GM21447 (cell line): ENCODE measurements around the gene DDR2.

ENCODE experiments used
- ATAC-seq: cut with Tn5 transposase; IDR thresholded peaks from one replicate; pipeline ENCODE4 v1.9.1; 2021; ENCODE audit not compliant: unreplicated experiment

DDR2 gene

GRCh38 chr1:162694911-162695310 lies 62.6 kb downstream of the DDR2 start:
- ATAC-seq: no peak

DNA sequence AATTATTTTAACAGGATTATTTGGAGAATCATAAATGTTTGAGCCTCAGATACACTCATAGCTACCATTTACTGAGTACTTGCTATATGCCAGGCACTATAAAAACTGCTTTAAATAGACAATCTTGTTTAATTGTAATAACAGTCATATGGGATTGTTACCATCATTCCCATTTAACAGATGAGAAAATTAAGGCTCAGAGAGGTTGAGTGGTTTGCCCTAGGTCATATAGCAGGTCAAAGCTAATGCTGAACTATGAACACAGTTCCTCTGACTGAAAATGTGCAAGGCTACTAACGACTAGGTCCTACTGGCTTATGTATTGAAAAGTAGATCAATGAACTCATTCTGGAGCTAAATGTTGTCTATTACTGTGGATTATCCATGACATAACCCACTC lies 63.4 kb downstream of the DDR2 start:
- ATAC-seq: no peak

DNA sequence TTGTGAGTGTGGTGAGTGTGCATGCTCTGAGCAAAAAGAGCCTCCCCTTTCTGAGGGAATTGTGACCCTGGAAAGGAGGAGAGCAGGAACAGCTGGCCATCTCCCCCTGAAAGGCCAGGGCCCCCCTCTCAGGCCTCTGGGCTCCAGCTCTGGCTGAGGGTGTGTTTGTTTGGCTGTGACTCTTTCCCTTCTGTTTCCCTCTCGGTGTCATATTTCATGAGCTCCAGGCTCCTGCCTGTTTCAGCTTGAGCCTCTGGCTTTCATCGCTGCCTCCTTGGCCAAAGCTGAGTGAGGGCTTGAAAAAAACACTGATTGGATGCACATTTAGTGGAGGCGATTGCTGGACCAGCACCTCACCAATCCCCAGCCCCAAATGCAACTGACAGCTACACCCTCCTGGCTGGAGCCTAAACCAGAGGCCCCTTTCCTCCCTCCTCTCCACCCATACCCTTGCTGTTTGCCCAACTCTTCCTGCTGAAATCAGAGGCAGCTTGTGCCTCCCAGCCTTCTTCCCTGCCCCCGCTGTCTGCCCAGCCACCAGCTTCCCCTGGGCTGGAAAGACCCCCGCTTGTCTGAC lies 64.1 kb downstream of the DDR2 start:
- ATAC-seq: no peak

GRCh38 chr1:162697140-162697895 lies 65.1 kb downstream of the DDR2 start:
- no peak for ATAC-seq

DNA sequence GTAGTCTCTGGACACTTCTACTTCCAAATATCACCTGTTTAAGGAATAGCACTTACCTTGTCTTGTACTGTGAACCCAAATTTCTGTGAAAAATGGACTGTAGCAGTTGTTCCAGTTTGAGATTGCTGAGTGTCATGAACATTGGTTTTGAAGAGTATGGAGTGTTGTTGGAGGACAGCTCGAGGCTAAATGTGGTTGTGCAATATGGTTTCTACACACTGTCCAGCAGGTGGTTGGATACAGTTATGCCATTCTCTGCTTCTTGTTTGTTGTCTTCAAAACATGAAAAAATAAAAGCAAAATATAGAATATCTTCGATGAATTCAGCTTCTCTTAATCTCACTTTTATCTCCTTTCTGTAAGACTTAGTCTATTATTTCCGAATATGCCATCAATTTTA lies 67.1 kb downstream of the DDR2 start:
- no peak for ATAC-seq

- ATAC-seq: no peak
These were observed 67.9 kb downstream of the DDR2 start for GRCh38 chr1:162700131-162700530.

GRCh38 chr1:162701286-162701685 lies 69.0 kb downstream of the DDR2 start:
- no peak for ATAC-seq

DNA sequence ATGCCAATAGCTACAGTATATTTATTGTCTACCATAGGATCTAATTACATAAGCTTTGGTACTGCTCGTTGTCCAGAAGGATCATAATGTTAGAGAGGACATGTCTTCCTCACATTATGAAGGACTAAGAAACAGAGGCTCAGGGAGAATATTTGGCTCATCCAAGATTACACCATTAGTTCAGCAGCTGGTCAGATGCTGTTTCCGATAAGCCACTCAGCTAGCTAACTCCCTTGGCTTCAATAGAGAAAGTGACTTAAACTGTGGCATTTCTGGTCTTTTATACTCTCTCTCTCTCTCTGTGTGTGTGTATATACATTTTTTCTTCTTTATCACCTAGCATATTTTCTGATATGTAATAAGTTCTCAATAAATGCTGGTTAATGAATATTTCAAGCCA lies 70.4 kb downstream of the DDR2 start:
- no peak for ATAC-seq

GRCh38 chr1:162703708-162704107 lies 71.4 kb downstream of the DDR2 start:
- no peak for ATAC-seq

DNA sequence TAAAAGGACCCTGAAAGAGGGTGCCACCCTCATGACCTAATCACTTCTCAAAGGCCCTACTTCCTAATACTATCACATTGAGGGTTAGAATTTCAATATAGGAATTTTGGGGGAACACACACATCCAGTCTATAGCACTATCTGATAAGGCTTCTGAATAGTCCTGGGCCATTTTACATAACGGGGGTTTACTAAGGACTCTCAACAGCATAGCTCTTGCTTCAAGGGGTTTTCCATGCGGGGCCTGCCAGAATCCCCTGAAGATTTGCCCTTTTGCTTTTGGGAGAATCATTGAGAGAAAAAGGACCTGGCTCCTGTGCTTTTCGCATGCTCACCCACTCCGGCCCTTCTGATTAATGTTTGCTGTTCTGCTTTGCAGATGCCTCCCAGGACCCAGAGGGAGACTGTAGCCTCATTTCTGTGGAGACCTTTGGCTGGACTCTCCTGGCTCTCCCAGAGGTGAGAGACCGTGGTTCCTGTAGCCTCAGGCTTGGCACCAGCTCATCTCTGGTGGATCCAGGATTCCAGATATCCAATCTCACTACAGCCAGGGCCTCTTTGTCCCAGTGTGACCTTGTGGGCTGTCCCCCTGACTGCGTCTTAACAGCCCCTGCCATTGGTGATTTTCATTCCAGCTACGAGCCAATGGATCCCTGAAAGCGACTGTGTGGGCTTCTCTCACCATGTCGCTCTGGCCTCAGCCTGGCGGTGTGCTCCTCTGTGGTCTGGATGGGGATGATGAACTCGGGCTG lies 72.6 kb downstream of the DDR2 start:
- ATAC-seq: no peak

DNA sequence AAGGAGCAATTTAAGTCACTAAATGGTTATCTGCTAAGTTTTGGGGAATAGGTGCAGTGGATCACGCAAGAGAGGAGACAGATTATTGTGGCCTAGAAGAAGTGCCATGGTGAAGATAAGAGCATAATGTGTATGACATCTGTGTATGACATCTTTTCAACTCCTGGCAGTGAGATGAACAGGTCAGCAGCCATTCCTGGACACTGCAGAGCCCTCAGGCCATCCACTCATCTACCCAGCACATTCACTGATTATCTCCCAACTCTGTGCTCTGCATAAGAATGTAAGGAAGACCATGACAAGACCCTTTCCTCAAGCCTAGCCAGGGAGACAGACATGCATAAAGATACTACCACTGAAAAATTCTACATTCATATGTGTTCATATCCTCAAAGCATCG lies 73.7 kb downstream of the DDR2 start:
- no peak for ATAC-seq

- no peak for ATAC-seq
These were observed 74.3 kb downstream of the DDR2 start for GRCh38 chr1:162706606-162707005.

- no peak for ATAC-seq
These were observed 76.0 kb downstream of the DDR2 start for GRCh38 chr1:162708286-162708685.

- ATAC-seq: no peak
These were observed 77.0 kb downstream of the DDR2 start for GRCh38 chr1:162709132-162709860.

GRCh38 chr1:162709870-162710269 lies 77.6 kb downstream of the DDR2 start:
- ATAC-seq: no peak

DNA sequence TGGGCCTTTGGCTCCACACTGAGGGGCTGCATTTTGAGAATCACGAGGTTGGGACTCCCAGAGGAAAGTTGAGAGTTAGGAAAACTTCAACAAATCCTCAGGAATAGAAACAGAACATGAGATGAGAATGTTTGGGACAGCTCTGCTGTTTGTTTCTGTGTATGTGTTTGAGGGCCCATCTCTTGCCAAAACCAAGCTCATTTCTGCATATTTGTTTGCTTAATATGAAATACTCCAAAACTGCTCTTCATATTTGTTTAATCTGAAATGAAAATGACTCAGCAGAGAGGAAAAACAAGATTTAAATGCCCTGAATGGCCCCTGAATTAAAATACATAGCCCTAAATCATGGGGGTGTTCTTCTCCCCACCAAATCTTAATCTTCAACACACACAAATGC lies 78.1 kb downstream of the DDR2 start:
- ATAC-seq: no peak

- no peak for ATAC-seq
These were observed 78.7 kb downstream of the DDR2 start for GRCh38 chr1:162710780-162711465.

DNA sequence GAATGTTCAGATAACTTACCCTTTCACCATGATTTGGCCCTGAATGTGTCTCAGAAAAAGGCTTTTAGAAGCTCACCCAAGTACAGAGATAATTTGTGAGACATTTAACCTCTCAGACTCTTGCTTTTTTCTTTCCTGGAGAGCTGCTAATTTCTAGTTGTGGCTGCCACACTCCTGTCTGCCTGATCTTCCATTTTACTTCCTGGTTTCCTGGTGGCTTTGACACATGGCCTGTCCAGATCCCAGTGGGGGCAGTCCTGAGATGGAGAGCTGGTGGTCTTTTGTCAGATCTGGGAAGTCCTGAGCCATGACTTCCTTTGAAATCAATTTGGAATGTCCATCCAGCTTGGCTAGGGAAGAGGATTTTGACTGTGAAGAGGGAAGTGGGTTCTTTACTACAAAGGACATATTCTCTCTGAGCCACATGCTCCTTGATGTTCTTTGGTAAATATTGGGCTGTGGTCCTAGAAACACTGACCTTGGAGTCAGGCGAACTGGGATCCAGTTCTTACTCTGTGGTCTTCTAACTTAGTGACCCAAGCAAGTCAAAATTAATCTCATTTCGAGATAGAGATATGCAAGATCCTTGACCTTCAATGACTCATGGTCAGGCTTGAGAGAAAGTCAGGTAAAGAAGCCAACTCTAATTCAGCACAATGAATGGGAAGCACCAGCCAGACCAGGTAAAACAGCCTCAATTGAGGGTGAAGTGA lies 80.2 kb downstream of the DDR2 start:
- no peak for ATAC-seq

- no peak for ATAC-seq
These were observed 83.9 kb downstream of the DDR2 start for GRCh38 chr1:162716123-162716522.

DNA sequence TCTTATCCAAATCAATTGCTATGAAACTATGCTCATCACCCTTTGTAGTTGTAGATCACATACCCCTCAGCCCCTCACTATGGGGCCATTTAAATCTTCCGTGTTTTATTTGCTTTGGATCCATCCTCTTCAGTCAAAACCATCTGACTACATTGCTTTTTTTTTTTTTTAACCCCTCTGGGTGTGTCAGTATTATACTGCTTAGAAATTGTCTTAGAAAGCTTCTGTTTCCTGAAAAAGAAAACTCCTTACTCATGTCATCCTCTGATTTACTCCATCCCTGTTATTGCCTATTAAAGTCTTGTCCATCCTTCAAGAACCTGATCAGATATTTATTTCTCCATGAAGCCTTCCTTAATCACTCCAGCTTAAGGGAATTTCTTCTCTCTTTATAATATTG lies 84.3 kb downstream of the DDR2 start:
- ATAC-seq: no peak
